Gastroesophageal sphincter (tissue), 2 donors: Measurements from ENCODE around the gene LRFN2.

ENCODE experiments used
- EP300 ChIP-seq: sonication (generic); formaldehyde crosslinking; IDR thresholded peaks from one replicate; pipeline ENCODE4 v1.6.1; 2017; ENCODE audit warnings: antibody characterized with exemption, mild to moderate bottlenecking
- POLR2A ChIP-seq, 2 donors: fragments of 450-650 bp; IDR thresholded peaks; one replicate each; pipeline ENCODE4 v1.6.1; 2017; ENCODE audit warnings: antibody characterized with exemption in 2 of 2, mild to moderate bottlenecking in 2 of 2, moderate library complexity in 1 of 2
- POLR2AphosphoS5 ChIP-seq: sonication (generic); formaldehyde crosslinking; IDR thresholded peaks from one replicate; pipeline ENCODE4 v1.6.1; 2017; ENCODE audit warnings: antibody characterized with exemption

- no peak for TF ChIP-seq POLR2A (IDR thresholded peaks at IDR 0.05)
- TF ChIP-seq POLR2AphosphoS5, result no peak
- no peak for TF ChIP-seq EP300
These were observed 103.1 kb downstream of the LRFN2 start for GRCh38 chr6:40484066-40484465.
